Fibroblast of the aortic adventitia (primary cell): ENCODE results near the gene NKD2. TPM values are rescaled to one million over a fixed set of nuclear protein-coding genes. Genes with fewer than 3 reads are reported as not detected.

ENCODE experiments used
- DNase-seq: peaks from one replicate; pipeline ENCODE4 v3.0.0-alpha.2; 2010; ENCODE audit warnings: low read depth
- H3K4me3 ChIP-seq: 2 replicates; pipeline ENCODE4 v1.5.1; 2011; ENCODE audit warnings: low read depth, mild to moderate bottlenecking, control low read depth, low read length, moderate library complexity
- CTCF ChIP-seq: IDR thresholded peaks from 2 replicates; pipeline ENCODE4 v1.5.1; 2011; ENCODE audit warnings: mild to moderate bottlenecking, low read length, control low read depth, inconsistent platforms; ENCODE audit not compliant: insufficient read depth
- total RNA-seq: library from RNA; depleted of rRNA; stranded (reverse); fragments of >200 nt; gene quantifications from 2 replicates; pipeline ENCODE4 v1.2.3, GENCODE V29; 2012; ENCODE audit warnings: low replicate concordance

NKD2 gene
- total RNA-seq, 1 donor: 0.81 TPM

- TF ChIP-seq CTCF: no peak
- no peak for DNase-seq
- H3K4me3 ChIP-seq: no peak overlapping the region
Measured at GRCh38 chr5:1073239-1074102, 64.9 kb downstream of the NKD2 start.

DNA sequence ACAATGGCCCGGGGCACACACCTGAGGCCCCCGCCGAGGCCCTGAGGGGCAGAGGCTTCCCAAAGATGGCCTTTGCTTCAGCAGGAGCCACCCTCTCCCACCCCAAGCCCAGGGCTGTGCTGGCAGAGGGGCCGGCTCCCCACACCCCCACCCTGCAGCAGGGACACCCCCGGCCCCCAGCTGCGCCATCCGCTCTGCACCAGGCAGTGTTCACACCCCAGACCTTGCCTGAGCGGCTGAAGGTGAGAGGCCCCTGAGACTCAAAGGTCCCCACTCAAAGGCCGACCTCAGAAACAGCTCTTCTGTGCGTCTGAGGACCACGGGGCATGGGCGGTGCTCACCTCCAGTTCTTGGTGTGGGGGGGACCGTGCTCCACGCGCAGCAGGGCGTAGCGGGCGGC is 65.6 kb downstream of the NKD2 start:
- DNase-seq: no peak
- TF ChIP-seq CTCF: no peak
- H3K4me3 ChIP-seq: no peak overlapping the region

GRCh38 chr5:1074816-1075554 is 66.4 kb downstream of the NKD2 start:
- no peak overlapping the region for H3K4me3 ChIP-seq
- TF ChIP-seq CTCF: no peak
- no peak for DNase-seq

DNA sequence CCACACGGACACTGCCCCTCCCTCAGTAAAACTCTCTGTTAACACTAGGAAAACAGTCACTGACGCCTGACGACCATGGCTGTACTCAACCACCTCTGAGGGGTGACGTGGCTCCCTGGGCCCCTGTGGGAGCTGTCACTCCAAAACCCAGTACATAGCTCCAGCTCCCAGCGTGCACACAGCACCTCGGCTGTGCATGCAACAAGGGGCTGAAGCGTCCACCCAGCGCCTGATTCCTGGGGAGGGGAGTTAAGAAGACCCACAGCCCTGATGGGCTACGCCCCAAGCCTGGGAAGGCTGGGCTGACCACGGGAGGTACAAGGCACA is 66.9 kb downstream of the NKD2 start:
- no peak overlapping the region for H3K4me3 ChIP-seq

DNA sequence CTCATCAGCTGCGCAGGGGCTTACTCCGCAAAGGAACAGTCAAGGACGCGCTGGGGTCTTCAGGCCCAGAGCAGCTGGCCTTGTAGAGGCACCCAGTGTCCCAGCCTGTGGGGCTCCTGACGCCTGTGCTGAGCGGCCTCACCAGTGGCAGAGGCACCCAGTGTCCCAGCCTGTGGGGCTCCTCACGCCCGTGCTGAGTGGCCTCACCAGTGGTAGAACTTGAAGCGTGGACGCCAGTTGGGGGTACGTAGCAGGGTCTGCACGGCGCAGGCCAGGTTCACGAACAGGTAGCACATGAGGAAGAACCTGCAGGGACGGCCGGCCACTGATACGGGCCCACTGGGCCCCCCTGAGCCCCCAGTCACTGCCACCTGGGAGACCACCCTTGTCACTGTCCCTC is 67.3 kb downstream of the NKD2 start:
- TF ChIP-seq CTCF: no peak
- H3K4me3 ChIP-seq: no peak overlapping the region
- no peak for DNase-seq

More for the DNA sequence above, 66.9 kb downstream of the NKD2 start:
- no peak for TF ChIP-seq CTCF
- no peak for DNase-seq

DNA sequence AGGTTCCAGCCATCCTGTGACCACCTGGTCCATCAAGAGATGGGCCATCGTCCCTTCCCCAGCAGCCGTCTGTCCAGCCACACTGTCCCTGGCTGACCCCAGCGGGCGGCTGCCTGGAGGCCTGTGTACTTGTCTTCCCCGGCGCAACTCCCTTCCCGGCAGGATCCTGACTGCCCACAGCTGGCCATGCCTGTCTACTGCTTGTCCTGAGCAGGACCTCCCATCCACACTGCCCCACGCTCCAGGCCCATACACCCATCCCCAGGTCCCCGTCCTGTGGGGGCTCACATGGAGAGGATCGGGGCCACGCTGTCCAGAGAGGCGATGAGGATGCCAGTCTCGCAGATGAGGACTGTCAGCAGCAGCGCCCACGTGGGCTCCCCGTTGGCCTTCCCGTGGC is 67.8 kb downstream of the NKD2 start:
- no peak for DNase-seq
- H3K4me3 ChIP-seq: no peak overlapping the region
- no peak for TF ChIP-seq CTCF

GRCh38 chr5:1077026-1077425 is 68.4 kb downstream of the NKD2 start:
- DNase-seq: no peak
- TF ChIP-seq CTCF: no peak
- H3K4me3 ChIP-seq: no peak overlapping the region
